BLaER1 treated with 17β-estradiol and CSF1 and Interleukin-3, amounts not matched to agents 10 nM and 100 nM (cell line): Measurements from ENCODE around the gene EREG.

Experiments used
- H3K27ac ChIP-seq, 11 experiments: shearing (Covaris generic); formaldehyde crosslinking; 2 replicates each; pipeline ENCODE4 v1.8.1; 2022
- H3K27me3 ChIP-seq, 11 experiments: shearing (Covaris generic); formaldehyde crosslinking; 2 replicates each; pipeline ENCODE4 v1.8.1; 2022
- H3K36me3 ChIP-seq, 11 experiments: shearing (Covaris generic); formaldehyde crosslinking; 2 replicates each; pipeline ENCODE4 v1.8.1; 2022
- H3K4me1 ChIP-seq, 10 experiments: shearing (Covaris generic); formaldehyde crosslinking; 2 replicates each; pipeline ENCODE4 v1.8.1; 2022
- H3K4me2 ChIP-seq, 11 experiments: shearing (Covaris generic); formaldehyde crosslinking; 2 replicates each; pipeline ENCODE4 v1.8.1; 2022
- H3K4me3 ChIP-seq, 10 experiments: shearing (Covaris generic); formaldehyde crosslinking; 2 replicates each; pipeline ENCODE4 v1.8.1; 2022
- H3K9ac ChIP-seq, 11 experiments: shearing (Covaris generic); formaldehyde crosslinking; 2 replicates each; pipeline ENCODE4 v1.8.1; 2022
- H3K9me3 ChIP-seq, 11 experiments: shearing (Covaris generic); formaldehyde crosslinking; replicated peaks in 1 of 11; 2 replicates each; pipeline ENCODE4 v1.8.1; 2022
- H4K20me1 ChIP-seq, 11 experiments: shearing (Covaris generic); formaldehyde crosslinking; 2 replicates each; pipeline ENCODE4 v1.8.1; 2022
- Cebpa-rat ChIP-seq, 11 experiments: shearing (Covaris generic); IDR thresholded peaks; 2 replicates each; pipeline ENCODE4 v1.8.1; 2022

The EREG gene

GRCh38 chr4:74437866-74438265, 72.9 kb downstream of the EREG start:
- H3K4me2 ChIP-seq: no peak overlapping the region
- H3K27ac ChIP-seq: no peak overlapping the region
- H3K4me3 ChIP-seq: no peak overlapping the region
- H3K36me3 ChIP-seq: no peaks in the 10 kb centered on the region
- H3K9me3 ChIP-seq: peaks cover 0 to 9% (median 0%) of the 10 kb centered on the region in 11 experiments; a peak in 4 of 22 replicates
- TF ChIP-seq Cebpa-rat (IDR thresholded peaks at IDR 0.05): no peak
- no peaks in the 10 kb centered on the region for H4K20me1 ChIP-seq
- no peaks in the 10 kb centered on the region for H3K4me1 ChIP-seq
- H3K9ac ChIP-seq: no peak overlapping the region
- no peaks in the 10 kb centered on the region for H3K27me3 ChIP-seq
